ELR (cell line): ENCODE data around the gene PGPEP1.
A peak's percentile ranks its signal among the peaks of the same experiment; 100 is the strongest.

ENCODE experiments used
- DNase-seq: peaks from one replicate; pipeline ENCODE4 v3.0.0-alpha.2; 2015; ENCODE audit warnings: low read depth

Gene PGPEP1, protein sequence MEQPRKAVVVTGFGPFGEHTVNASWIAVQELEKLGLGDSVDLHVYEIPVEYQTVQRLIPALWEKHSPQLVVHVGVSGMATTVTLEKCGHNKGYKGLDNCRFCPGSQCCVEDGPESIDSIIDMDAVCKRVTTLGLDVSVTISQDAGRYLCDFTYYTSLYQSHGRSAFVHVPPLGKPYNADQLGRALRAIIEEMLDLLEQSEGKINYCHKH

DNA sequence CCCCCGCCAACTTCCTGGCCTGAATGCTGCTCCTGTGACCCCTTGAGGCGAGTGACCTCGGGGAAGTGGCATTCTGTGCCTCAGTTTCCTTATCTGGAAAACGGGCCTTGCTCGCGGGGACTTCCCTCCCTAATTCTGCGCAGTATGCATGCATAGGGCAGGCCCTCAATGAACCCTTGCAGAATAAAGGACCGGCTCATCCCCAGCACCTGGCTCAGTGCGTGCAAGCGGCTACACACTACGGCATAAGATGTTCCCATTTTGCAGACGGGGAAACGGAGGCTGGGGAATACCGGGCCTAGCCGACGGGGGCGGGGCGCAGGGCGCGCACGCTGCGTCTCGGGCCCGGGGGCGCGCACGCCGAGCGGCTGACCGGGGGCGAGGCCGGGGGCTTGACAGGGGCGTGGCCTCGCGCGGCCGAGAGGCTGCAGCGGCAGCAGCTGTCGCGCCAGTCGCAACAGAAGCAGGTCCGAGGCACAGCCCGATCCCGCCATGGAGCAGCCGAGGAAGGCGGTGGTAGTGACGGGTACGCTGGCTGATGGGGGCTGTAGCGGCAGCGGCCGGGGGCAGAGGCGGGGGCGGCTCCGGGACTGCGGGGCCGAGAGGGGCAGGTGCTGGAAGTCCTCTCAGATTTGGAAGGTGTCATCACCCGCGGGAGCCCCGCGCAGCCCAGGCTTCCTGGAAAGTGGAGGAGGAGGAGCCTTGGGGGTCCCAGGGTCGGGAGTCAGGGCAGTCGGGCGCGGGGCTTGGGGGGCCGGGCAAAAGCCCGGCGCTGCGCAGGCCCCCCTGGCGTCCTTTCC, at the start of gene PGPEP1:
Gene PGPEP1 (plus strand): TSS at position 409 of the 800 bp plus-strand sequence. CDS start 84 bp downstream, at position 493.
- DNase-seq = peak; percentile 74

DNA sequence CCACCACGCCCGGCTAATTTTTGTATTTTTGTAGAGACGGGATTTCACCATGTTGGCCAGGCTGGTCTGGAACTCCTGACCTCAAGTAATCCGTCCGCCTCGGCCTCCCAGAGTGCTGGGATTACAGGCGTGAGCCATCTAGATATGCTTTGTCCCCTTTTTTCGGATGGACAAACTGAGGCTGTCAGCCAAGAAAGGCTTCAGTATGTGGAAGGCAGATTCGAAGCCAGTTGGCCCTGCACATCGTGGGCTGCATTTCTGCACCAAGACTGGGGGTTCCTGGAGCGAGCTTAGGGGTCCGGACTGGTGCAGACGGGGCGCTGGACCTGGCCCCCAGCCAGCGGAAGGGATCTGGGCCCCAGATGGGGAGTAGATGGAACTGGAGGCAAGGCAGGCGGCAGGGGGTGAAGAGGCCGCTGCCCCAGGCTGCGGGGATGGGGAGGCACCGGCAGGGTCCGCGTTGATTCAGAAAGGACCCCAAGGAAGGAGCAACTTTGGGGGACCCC, 49.3 kb upstream of the PGPEP1 start:
- no peak for DNase-seq

DNA sequence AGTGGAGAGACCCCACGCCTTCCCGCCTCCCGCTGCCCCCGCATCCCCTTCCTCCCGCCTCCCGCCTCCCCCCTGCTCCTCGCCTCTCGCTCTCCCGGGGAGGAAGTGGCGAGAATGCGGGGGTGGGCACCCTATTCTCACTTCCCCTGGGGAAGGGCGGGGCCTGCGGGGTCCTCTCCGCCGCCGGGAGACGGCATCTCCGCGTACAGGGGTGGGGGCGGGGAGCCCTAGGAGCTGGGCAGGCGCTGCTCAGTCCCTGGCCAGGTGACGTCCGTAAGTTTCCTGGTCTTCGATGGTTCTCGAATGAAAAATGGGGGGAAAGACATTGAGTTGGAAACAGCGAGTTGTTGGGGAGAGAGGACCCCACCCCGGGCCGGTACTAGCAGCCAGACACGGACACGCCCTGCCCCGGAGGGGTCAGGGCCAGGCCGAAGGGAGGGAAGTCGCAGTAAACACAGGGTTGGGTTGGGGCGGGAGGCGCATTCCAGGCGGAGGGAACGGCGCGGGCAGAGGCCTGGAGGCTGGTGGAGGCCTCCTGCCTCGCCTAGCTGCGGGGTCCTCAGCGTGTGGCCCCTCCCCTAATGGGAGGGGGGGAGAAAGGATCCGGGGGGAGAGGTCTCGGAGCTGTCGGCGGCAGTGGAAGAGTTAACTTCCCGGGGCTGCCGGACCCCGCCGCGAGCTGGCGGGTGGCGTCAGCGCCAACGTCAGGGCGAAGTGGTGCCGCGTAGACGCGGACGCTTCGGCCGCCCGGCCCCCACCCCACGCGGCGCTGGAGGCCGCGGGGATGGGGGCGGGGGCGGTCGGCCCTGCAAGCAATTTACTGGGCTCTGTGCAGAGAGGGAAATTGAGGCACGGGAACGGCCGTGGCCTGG, 48.6 kb upstream of the PGPEP1 start:
- peak; percentile 71 for DNase-seq

DNA sequence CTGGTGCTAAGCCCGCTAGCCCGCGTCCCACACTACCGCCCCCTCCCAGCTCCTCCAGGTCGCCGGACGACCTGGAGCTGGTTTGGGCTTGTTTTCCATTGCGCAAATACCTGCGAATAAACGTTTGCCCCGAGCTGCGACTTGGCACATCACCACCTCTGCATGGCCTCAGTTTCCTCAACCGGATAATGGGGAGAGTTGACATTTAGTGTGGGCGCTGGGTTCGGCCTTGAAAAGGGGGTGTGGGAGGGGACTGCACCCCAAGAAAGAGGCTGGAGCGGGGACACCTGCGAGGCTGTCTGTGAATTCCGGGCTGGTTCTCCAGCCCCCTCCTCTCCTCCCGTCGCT, 48.0 kb upstream of the PGPEP1 start:
- no peak for DNase-seq

DNA sequence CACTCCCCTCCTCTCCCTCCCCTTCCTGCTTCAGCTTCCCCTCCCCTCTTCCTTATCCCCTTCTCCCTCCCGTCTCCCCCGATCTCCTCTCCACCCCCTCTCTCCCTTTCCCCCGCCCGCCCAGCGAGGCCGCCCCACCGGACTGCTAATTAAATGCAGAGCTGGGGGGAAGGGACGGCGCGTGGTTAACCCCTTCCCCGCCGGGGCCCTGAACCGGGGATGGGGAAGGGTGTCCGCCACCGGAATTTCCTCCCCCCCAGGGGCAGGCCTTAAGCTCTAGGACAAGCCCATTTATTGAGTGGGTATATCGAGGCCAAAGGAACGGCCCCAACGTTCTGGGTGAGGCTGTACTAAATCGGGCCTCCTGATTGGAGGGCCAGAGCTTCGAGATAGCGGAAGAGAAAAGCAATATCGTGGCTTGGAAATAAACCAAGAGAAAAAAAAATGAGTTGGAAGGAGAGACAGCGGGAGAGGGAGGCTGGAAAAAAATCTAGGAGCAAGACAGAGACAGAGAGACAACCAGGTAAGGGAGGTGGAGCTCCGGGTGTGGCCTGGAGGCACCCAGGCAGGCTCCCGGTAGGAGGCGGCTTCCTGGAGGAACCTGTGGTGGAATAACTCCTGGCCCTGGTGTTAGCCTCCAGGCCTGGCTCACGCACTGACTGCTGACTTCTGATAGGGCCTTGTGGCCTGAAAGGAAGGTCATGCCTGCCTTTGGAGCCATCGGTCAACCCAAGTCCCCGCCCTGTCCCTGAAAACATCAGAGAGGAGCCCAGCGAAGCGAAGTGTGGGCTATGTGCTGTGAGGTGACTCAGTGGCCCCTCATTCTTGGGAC, 47.4 kb upstream of the PGPEP1 start:
- DNase-seq = peak; percentile 79

DNA sequence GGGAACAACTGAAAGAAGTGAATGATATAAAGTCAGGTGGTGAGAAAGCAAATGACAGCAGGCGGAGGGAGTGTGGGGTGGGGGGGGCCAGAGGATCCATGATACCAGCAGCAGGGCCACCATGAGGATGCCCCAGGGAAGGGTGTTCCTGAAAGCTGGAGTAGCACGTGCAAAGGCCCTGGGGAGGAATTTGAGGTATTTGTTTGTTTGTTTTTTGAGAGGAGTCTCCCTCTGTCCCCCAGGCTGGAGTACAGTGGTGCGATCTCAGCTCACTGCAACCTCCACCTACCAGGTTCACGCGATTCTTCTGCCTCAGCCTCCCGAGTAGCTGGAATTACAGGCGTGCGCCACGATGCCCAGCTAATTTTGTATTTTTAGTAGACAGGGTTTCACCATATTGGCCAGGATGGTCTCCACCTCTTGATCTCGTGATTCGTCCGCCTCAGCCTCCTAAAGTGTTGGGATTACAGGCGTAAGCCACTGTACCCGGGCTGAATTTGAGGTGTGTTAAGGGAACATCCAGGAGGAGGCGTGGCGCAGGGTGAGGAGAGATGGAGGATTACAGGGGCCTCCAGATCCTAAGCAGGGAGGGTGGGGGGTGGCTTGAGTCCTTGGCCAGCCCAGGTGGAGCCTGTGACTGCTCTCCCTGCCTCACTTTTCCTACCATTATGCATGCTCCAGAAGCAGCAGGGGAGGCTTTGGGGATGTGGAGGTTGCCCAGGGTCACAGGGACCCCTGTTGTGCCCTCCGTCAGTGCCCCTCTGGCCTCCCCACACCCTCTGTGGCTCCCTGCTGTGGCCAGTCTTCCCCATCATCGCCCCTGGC, 46.5 kb upstream of the PGPEP1 start:
- DNase-seq = no peak

DNA sequence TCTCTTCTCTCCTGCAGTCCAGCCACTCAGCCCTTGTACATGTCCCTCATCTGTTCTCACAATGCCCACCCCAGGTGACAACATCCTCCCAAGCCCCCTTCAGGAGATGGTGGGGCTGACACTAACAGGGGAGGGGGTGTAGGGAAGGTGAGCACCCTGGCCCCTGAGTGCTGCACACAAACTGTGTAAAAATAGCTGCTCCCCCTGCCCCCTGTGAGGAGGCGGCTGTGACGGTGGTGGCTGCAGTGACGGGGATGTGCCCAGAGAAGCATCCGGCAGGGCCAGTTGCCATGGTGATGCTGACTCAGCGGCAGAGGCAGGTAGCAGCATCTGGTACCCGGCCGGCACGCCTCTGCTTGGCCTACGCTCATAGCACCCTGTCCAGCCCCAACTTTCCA, 45.9 kb upstream of the PGPEP1 start:
- DNase-seq = no peak

DNA sequence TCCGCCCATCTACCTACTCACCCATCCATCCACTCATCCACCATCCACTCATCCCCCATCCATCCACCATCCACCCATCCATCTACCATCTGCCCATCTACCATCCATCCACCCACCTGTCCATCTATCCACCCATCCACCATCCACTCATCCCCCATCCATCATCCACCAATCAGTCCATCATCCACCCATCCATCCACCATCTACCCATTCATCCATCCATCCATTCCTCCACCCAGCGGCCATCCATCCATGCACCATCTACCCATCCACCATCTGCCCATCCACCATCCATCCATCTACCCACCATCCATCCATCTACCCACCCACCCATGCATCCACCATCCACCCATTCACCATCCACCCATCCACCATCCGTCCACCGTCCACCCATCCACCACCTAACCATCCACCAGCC, 45.4 kb upstream of the PGPEP1 start:
- DNase-seq = no peak

DNA sequence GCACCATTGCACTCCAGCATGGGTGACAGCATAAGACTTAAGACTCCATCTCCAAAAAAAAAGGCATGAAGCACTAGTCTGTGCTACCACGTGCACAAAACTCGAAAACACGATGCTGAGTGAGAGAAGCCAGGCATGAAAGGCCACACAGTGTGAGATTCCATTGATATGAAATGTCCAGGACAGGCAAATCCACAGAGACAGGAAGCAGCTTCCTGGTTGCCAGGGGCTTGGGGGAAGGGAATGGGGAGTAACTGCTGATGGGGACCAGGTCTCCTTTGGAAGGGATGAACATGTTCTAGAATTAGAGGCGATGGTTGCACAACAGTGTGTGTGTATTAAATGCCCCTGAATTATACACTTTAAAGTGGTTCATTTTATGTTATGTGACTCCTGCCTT, 43.1 kb upstream of the PGPEP1 start:
- DNase-seq = no peak

DNA sequence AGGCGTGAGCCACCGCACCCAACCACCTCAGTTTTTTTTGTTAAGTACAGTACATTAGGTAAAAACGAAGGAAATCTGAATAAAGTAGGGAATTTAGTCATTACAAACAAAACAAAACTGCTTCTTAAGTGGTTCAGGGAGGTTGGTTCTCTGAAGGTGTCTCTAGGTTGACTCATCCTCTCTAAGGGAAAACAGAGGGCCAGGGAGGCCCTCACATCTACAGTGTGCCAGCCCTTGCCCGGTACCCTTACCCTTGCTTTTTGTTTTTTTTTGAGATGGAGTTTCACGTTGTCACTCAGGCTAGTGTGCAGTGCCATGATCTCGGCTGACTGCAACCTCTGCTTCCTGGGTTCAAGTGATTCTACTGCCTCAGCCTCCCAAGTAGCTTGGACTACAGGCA, 41.8 kb upstream of the PGPEP1 start:
- DNase-seq = peak; percentile 48

DNA sequence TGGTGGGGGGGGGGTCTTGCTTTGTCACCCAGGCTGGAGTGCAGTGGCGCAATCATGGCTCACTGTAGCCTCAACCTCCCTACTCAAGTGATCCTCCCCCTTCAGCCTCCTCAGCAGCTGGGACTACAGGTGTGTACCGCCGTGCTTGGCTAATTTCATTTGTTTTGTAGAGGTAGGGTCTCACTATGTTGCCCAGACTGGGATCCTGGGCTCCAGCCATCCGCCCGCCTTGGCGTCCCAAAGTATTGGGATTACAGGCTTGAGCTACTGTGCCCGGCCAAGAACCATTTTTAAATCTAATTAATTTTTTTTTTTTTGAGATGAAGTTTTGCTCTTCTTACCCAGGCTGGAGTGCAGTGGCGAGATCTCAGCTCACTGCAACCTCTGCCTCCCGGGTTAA, 40.7 kb upstream of the PGPEP1 start:
- DNase-seq = no peak

DNA sequence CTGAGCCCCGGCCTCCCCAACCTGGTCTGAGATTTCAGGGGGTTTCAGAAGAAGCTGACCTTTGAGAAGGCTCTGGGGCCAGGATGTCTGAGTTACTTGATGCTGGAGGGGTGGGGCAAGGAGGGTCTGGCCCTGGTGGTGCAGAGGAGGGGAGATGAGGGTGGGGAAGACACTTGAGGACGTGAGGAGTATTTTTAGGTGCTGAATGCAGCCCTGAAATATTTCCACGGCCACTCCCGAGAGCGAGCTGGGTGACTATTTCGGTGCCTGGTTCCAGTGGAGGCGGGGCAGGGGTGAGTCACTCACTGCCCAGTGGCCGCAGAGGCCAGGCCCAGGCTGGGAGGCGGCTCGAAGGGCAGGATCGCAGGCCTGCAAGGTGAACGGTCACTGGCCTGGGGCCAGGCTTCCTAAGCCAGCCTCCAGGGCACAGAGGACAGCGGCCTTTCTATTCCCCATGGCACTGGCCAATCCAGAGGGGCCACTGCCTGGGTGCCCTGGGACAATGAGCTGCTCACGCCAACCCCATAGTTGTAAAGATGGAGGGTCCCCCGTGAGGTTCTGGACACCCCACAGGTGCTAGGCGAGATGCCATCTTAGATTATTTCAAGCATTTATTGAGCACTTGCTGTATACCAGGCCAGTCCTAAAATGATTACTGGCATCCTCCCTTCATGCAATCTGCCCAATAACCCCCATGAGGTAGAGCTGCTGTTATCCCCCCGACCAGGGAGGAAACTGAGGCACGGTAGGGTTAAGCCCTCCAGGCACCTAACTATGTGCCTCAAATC, 39.3 kb upstream of the PGPEP1 start:
- peak; percentile 85 for DNase-seq

DNA sequence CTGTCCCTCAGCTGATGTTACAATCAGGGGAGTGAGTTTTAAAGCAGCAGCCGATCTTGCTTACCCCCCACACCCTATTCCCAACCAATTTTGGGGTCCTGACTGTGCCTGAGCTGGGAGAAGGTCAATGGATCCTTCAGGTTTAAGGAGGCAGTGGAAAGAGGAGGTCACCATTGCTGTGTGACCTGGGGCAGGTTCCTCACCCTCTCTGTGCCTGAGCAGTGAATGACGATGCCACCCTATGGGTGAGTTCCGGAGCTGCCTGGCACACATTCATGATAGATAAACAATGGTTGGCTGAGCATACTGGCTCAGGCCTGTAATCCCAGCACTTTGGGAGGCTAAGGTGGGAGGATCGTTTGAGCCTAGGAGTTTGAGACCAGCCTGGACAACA, 38.7 kb upstream of the PGPEP1 start:
- DNase-seq = no peak

DNA sequence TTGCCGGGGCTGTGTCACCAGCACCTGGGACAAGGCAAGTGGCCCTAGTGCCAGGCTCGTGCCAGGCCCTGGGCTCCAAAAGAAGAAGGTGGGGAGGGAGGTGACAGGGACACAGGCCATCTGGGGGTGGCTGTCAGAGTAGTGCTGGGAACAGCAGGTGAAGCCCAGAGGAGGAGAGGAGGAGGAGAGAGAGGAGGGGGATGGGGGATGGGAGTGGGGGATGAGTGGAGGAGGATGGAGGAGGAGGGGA, 36.3 kb upstream of the PGPEP1 start:
- DNase-seq = no peak

DNA sequence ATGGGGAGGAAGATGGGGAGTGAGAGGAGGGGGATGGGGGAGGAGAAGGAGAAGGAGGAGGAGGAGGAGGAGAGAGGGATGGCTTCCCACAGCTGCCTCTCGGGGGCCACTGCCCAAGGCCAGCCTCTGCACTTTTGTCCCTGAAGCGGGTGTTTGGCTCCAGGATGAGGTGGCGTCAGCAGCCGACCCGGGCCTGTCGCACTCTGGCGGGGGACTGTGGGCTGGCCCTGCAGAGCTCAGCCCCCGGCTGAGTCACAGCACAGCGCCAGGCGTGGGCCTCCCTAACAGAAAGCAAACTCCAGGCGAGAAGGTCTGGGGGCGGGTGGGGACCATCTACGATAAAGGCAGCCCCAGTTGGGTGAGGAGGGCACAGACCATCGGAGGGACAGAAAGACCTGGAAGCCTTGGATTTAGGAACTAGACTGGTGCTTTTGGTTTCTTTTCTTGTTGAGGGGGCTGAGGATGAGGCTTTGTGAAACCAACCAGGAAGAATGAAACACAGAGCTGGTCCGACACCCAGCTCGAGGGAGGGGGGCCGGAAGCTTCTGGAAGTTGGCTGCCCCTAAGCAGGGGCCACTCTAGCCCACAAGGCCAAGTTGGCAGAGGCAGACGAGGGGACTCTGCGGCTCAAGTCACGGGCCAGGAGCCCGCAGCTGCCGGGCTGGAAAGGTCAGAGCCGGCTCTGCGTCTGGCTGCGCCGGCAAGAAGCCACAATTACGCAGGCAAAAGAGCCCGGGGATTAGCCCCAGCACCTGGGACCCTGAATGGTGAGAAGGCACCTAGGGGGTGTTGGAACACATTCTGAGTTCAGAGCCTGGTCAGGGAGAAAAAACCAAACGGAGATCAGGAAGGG, 35.7 kb upstream of the PGPEP1 start:
- DNase-seq = peak; percentile 83

DNA sequence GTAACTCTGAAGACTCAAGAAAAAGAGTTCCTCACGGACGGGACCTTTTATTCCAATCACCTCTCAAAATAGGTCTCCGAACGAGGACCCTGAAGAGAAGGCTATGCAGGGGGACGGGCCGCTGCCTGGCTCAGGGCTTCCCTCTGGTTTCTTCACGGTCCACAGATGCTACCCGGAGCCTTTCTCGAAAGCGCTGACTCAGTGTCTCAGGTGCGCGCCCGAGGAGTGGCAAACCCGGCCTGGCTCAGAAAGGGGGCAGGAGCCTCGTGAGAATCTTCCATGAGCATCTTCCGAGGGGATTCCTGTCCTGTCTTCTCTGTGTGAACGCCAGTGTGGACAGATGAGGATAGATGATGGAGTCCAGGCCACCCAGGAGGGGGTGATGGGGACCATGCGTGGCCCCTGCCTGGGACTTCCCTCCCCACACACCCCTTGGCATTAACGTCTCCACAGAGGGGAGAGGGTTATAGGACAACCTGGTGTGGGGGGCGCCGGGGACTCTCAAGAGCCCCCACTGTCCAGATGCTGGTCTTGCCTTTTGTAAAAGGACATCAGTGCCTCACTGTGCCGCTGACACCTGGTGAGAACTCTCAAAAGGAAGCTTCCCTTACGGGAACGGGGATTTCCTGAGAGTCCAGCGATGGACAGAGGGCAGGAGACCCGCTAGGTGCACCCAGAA, 34.0 kb upstream of the PGPEP1 start:
- no peak for DNase-seq

DNA sequence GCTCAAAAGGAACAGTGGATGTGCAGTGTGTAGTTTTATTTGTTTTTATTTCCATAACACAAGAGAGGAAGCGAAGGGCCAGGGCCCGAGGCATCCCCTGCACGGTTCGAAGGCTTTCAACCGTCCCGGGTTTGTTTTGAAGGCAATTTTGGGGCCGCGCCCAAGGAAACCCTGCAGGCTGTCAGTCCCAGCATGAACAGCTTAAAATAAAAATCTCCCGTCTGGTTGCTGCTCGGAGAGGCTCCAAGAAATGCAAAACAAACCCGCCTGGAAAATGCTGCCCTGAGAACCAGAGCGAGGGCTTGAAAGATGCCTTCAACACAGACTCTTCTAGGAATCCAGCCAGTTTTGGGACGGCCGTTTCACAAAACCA, 33.5 kb upstream of the PGPEP1 start:
- no peak for DNase-seq

DNA sequence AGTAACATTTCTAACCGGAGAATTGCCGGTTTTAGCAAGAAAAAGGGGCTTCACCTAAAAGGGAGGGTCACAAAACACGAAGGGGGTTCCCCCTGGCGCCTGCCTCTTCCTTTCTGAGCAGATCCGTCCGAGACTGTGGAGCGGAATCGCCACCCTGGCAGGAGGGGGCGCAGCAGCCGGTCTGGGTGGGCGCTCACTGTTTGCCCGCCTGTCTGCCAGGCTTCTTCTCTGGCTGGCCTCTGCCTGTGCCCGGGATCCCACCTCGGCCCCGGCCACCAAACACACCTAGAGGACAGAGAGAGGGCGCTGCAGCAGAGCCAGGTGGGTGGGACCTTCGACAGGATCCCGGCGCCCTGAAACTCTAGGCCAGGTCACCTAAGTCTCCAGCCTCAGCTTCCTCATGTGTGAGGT, 33.1 kb upstream of the PGPEP1 start:
- DNase-seq = no peak
